Glomerular endothelial cell (primary cell): ENCODE measurements around the gene MBNL2. TPM values are rescaled to one million over a fixed set of nuclear protein-coding genes. Genes with fewer than 3 reads are reported as not detected.

Experiments used
- DNase-seq: peaks from one replicate; pipeline ENCODE4 v3.0.0-alpha.2; 2011; ENCODE audit warnings: low read depth, low spot score; ENCODE audit errors: extremely low read depth
- total RNA-seq: library from RNA; depleted of rRNA; stranded (reverse); fragments of >200 nt; gene quantifications from 2 replicates; pipeline ENCODE4 v1.2.3, GENCODE V29; 2015

MBNL2 gene
- total RNA-seq, 1 donor from 2014 or later = 110 TPM

- no peak for DNase-seq
These were observed 27.8 kb downstream of the MBNL2 start for GRCh38 chr13:97249796-97250495.

GRCh38 chr13:97250560-97250959 lies 28.4 kb downstream of the MBNL2 start:
- DNase-seq = no peak

DNA sequence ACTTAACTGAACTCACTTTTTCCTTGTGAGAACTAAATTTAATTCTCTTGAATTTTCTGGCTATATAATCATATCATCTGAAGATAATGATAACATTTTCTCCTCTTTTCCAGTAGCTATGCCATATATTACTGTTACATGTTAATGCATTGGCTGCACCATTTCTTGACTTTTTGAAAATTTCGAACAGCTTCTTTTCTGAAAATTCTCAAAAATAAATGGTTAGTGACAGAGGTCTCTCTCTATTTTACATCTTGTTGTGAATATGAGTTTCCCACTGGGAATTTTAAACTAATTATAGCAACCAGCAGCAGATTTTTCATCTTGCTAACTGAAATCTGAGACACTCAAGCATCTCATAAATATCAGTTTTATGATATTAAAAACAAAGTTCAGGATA lies 30.6 kb downstream of the MBNL2 start:
- no peak for DNase-seq

DNA sequence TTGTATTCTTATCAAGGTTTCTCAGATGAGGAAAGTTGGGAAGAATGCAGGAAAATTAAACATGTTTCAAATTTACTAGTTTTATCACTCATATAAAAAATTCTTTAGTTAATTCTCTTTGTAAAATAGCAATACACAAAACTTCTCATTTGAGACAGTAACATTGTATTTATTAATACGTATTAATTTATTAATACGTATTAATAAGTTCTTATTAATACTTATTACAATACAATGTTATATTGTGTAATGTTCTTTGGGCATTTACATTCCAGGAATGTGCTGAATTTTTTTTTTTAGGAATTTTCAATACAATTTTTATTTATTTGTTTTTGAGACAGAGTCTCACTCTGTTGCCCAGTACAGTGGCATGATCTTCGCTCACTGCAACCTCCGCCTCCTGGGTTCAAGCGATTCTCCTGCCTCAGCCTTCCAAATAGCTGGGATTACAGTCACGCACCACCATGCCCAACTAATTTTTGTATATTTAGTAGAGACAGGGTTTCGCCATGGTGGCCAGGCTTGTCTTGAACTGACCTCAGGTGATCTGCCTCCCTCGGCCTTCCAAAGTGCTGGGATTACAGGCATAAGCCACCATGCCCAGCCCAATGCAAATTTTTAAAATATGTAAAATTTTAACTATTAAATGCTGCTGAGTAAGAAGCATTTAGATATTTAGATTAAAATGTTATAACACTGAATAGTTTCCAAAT lies 31.6 kb downstream of the MBNL2 start:
- DNase-seq = no peak

DNA sequence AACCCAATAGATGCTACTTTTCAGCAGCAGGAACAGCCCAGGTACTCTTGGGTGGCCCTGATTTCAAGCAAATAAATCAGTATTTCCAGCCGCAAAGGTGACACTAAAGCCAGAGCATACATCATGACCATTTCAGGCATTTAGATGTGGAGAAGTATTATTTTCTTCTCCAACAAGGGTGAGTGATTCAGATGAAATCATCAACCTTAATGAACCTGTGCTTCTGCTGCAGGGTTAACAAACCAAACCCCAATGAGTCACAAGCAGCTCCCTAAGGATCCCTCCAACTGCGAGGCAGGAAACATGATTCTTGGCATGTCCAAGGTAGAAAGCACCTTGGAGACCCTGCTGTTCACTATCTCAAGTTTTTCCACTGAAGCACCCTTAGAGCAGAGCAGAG lies 32.7 kb downstream of the MBNL2 start:
- no peak for DNase-seq

GRCh38 chr13:97255515-97256021 lies 33.4 kb downstream of the MBNL2 start:
- DNase-seq = no peak

DNA sequence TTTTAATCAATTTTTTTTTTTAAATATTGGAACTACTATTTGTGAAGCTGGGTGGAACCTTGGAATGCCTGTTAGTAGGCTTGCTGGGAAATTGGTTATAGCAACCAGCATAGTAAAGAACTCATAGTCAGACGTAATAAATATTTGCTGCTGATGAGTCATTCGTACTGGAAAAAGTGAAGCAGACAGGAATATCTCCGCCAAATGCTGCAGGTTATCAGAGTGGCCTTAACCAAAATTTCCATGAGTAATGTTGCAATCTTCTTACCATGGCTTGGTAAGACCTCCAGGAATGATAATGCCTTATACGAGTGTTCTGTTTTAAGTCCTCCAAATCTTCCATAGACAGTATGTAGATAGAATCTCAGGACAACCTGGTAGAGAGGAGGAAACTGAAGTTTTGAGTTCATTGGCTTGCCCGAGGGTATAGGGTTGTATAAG lies 34.2 kb downstream of the MBNL2 start:
- DNase-seq = peak; percentile 94

- DNase-seq = no peak
These were observed 35.2 kb downstream of the MBNL2 start for GRCh38 chr13:97257228-97257755.

DNA sequence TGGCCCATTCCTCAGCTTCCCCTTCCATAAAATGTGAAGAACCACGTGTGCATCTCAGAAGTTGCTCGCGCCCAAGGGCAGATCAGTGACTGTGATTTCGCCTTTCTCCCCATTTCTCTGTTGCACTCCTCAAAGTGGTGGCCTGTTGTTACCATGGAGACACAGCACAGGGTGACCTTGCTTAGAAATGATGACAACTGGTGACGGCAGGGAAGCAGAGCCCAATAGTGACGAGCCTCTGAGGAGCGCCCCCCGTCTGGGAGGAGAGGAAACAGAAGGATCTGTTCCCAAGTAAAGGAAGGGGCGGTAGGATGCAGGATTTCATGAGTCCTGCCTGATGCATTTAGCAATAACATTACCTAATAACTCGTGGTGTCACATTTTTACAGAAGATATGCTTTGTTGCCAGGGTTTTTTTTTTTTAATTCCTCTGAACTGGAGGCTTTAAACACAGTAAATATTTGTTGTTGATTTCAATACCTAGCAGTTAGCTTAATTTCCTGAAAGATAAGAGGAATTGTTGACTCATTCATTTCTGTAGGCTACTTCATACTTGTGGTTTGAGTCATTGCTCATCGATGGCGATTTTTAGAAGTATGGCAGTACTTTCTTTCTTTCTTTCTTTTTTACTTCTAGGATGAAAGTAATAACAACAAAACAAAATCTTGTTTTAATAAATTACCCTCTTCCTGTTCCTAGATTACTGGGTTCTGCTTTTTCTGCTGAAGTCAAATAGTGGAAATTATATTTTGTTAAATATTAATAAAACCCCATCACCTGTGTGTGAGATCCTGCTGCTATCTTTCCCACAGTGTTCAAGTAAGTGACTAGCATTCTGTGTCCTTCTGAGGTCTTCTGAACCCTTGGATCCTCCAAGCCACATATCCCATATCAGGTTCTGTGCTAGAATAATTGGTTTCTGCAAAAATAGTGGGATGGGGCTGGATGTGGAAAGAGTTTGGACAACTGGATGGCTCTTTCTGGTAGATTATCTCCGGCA lies 36.0 kb downstream of the MBNL2 start:
- DNase-seq = peak; percentile 97

- no peak for DNase-seq
These were observed 36.7 kb downstream of the MBNL2 start for GRCh38 chr13:97258801-97259200.

DNA sequence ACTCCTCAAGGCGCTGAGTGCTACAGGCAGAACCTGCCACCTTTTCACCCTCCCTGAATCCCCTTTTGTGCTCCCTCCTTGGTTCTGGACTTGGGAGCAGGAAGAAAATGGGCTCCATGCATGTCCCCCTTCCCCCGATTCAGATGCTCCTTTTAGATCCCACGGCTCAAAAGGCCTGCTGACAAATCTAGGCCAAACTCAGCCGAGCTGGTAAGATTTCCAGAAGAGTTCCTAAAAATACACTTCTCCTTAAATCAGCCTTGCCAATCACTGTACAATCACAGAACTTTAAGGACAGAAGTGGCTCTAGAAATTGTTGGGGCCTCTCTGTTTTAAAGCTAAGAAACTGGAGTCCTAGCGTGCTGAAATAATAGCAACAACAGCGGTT lies 37.3 kb downstream of the MBNL2 start:
- no peak for DNase-seq

- DNase-seq = peak; percentile 82
These were observed 37.9 kb downstream of the MBNL2 start for GRCh38 chr13:97259798-97260714.

GRCh38 chr13:97261254-97262005 lies 39.3 kb downstream of the MBNL2 start:
- DNase-seq = no peak

DNA sequence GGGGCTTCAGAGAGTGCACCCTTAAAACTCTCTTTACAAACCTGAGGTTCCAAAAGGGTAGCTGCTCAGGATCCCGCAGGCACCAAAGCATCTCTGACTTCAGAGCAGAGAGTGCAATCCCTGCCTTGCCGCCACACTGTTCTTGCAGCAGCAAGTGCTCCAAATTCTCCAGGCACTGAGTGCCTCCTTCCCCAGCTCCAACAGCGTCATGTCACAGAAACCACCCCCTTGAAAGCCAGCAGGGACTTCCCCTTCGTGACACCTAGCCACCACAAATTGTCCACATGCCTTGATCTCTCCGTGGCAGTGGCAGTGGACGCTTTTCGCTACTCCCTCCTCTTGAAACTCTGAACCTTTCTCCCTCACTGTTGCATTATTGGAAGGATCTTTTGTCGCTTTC lies 39.9 kb downstream of the MBNL2 start:
- no peak for DNase-seq

GRCh38 chr13:97263160-97263559 lies 41.0 kb downstream of the MBNL2 start:
- DNase-seq = no peak

- DNase-seq = no peak
These were observed 42.5 kb downstream of the MBNL2 start for GRCh38 chr13:97264663-97265062.

- DNase-seq = no peak
These were observed 44.2 kb downstream of the MBNL2 start for GRCh38 chr13:97266332-97266731.

DNA sequence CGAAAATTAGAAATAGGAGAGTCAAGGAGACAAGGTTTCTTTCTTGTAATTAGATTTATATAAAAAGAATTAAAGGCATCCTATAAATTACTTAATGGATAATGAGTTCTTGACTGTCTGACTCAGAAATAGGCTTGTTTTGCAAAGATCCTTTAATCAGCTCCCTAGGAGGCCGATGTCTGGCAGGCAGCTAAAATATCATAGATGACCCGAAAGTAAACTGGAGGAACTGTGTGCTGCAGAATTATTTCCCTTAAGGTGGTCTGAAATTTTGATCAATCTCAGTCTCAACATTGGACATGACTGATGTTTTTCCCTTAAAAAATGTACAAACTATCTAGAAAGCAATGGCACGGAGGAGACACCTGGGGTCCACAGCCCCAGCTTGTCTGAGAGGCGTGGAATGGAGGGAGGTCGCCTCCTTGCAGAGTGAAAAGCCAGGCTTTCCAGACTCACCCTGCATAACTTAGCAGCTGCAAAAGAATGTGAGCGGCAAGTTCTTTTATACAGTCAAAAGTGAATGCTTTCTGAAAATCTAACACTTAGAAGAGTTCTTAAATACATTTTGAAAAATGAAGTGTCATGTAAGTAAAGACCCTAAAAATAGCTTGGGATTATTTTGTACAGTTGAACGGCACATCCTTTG lies 44.8 kb downstream of the MBNL2 start:
- DNase-seq = no peak
